K562 (cell line): ENCODE results near the gene UBE2H.

Source experiments
- CTCF ChIP-seq, 3 experiments: IDR thresholded peaks in 2 of 3; conservative IDR thresholded peaks in 1 of 3; 2 replicates each; pipeline ENCODE4 v1.5.1; 2011 to 2012; ENCODE audit warnings: low read length in 3 of 3, mild to moderate bottlenecking in 3 of 3, control low read depth in 2 of 3, improper control_type of control experiment in 1 of 3, inconsistent platforms in 1 of 3, low read depth in 1 of 3, mixed read lengths in 1 of 3, moderate library complexity in 1 of 3; ENCODE audit not compliant: insufficient read depth in 2 of 3
- ETS1 ChIP-seq: conservative IDR thresholded peaks from 2 replicates; pipeline ENCODE4 v1.6.1; 2011; ENCODE audit warnings: low read depth, mild to moderate bottlenecking, low read length; ENCODE audit not compliant: control insufficient read depth
- SREBF2 ChIP-seq: sonication (generic); formaldehyde crosslinking; IDR thresholded peaks from 2 replicates; pipeline ENCODE4 v1.4.0; 2020; ENCODE audit warnings: mild to moderate bottlenecking, missing genetic modification reagents
- ZNF407 ChIP-seq: fragments of 450-650 bp; IDR thresholded peaks from 2 replicates; pipeline ENCODE4 v1.6.1; 2016; ENCODE audit warnings: low read depth
- ZNF444 ChIP-seq: fragments of 250-450 bp; sonication (Bioruptor Pico); IDR thresholded peaks from 2 replicates; pipeline ENCODE4 v1.4.0; 2020; ENCODE audit warnings: mild to moderate bottlenecking, moderate library complexity
- TF ChIP-seq, protein P1 (sequence below): fragments of 450-650 bp; IDR thresholded peaks from 2 replicates; pipeline ENCODE4 v1.6.1; 2016; ENCODE audit warnings: missing biosample characterization, missing genetic modification characterization
- TF ChIP-seq, protein P2 (sequence below): fragments of 250-450 bp; sonication (Bioruptor Pico); IDR thresholded peaks from 2 replicates; pipeline ENCODE4 v1.4.0; 2020; ENCODE audit warnings: mild to moderate bottlenecking

DNA sequence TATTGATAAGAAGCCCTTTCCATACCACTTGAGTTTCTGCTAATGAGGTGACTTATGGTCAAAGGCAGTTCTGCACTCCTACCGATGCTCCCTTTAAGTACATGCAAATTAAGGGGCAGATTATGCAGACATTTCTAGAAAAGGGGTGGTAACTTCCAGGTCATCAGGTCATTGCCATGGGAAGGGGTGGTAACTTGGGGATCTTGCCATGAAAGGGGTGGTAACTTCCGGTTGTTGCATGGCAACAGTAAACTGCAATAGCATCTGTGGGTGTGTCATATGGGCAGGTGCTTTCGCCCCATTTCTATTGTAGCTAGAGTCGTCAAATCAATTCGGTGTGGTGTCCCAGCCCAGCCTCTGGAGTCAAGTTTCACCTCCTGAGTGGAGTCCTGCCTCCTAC, 150.9 kb downstream of the UBE2H start:
- TF ChIP-seq, protein P1, sequence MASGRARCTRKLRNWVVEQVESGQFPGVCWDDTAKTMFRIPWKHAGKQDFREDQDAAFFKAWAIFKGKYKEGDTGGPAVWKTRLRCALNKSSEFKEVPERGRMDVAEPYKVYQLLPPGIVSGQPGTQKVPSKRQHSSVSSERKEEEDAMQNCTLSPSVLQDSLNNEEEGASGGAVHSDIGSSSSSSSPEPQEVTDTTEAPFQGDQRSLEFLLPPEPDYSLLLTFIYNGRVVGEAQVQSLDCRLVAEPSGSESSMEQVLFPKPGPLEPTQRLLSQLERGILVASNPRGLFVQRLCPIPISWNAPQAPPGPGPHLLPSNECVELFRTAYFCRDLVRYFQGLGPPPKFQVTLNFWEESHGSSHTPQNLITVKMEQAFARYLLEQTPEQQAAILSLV (tag), result no peak
- TF ChIP-seq, protein P2, sequence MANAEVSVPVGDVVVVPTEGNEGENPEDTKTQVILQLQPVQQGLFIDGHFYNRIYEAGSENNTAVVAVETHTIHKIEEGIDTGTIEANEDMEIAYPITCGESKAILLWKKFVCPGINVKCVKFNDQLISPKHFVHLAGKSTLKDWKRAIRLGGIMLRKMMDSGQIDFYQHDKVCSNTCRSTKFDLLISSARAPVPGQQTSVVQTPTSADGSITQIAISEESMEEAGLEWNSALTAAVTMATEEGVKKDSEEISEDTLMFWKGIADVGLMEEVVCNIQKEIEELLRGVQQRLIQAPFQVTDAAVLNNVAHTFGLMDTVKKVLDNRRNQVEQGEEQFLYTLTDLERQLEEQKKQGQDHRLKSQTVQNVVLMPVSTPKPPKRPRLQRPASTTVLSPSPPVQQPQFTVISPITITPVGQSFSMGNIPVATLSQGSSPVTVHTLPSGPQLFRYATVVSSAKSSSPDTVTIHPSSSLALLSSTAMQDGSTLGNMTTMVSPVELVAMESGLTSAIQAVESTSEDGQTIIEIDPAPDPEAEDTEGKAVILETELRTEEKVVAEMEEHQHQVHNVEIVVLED, result no peak
- TF ChIP-seq SREBF2 (CRISPR knock-in tag) (no peak), CTCF (IDR thresholded peaks at IDR 0.05 in 2 of 3, conservative IDR thresholded peaks at IDR 0.05 in 1 of 3; ENCODE audit: insufficient read depth in 2 of 3, low read depth in 1 of 3, low read length in 3 of 3) (no peak), ETS1 (no peak), ZNF407 (no peak), ZNF444 (no peak)
